Stimulated activated CD8-positive, alpha-beta memory T cell treated with anti-CD3 and anti-CD28 coated beads, Interleukin-12 subunit alpha, Interleukin-12 subunit beta, amount 100 ng/mL, for 4 hours (primary cell): ENCODE measurements around the gene A2M.
A peak's percentile ranks its signal among the peaks of the same experiment; 100 is the strongest.

Experiments used
- DNase-seq: peaks from one replicate; pipeline ENCODE4 v3.0.0-alpha.2; 2020; ENCODE audit warnings: low read depth

Gene A2M

GRCh38 chr12:9073076-9073475 lies 42.6 kb downstream of the A2M start:
- DNase-seq: no peak

GRCh38 chr12:9072481-9073038 lies 43.2 kb downstream of the A2M start:
- no peak for DNase-seq

DNA sequence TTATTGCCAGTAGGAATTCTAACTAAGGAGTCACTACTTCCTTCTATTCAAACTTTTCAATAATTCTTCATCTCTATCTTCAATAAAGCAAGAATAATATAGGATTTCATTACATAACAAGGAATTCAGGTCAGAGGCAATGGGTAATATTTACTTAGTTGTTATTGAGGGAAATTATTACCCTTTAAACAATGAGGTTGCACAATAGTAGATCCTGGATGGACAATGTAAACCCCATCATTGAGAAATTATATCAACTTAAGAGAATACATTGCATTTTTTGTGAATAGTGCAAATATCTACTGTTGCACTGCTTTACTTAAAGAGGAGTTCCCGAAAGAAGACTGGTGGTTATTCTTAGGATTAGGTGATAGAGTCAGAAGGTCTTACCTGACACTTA lies 43.8 kb downstream of the A2M start:
- DNase-seq: no peak

DNA sequence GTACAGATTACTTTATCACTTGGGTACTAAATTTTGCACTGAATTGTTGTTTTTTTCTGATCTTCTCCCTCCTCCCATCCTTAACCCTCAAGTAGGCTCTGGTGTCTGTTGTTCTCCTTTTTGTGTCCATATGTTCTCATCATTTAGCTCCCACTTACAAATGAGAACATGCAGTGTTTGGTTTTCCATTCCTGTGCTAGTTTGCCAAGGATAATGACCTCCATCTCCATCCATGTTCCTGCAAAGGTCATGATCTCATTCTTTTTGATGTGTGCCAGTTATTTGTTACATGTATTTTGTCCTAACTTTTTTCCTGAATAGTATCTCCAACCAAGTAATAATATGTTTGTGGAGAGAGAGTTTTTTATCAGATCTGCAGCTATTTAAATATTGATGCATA lies 44.2 kb downstream of the A2M start:
- DNase-seq: no peak

DNA sequence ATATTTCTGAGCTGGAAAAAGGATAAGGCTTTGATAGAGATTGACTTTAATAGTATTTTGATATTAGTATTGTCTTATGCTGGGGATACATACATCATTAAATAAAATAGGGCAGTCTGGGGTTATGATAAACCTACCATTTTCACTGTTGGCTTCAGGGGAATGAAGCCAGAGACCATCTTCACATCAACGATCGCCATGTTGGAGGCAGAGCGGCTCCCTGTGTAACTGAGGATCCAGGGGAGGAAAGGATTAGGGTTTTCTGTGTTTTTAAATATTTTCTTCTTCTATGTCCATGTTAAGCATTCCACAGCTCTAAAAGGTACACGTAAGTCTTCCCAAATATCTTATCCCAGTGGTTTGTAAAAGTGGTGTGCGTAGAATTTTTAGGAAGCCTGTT lies 45.4 kb downstream of the A2M start:
- no peak for DNase-seq

DNA sequence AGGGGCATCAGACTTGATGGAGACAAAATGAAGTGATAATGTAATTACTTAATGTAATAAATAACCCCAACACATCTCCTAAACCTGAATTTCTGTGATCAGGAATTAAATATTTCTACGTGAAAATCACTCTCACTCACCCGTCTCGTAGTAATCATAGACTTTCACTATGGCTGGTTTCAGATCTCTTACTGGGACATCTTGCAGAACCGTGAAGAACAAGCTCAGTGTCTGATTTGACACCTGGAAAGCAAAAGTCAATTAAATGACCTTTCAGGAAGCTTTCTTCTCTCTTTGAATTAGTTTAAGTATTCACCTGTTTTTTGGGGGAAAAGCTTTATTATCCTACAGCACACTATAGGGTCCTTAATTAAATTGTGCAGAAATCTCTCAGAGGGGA lies 47.1 kb downstream of the A2M start:
- DNase-seq: no peak

- DNase-seq: no peak
Measured at GRCh38 chr12:9068086-9068485, 47.6 kb downstream of the A2M start.

DNA sequence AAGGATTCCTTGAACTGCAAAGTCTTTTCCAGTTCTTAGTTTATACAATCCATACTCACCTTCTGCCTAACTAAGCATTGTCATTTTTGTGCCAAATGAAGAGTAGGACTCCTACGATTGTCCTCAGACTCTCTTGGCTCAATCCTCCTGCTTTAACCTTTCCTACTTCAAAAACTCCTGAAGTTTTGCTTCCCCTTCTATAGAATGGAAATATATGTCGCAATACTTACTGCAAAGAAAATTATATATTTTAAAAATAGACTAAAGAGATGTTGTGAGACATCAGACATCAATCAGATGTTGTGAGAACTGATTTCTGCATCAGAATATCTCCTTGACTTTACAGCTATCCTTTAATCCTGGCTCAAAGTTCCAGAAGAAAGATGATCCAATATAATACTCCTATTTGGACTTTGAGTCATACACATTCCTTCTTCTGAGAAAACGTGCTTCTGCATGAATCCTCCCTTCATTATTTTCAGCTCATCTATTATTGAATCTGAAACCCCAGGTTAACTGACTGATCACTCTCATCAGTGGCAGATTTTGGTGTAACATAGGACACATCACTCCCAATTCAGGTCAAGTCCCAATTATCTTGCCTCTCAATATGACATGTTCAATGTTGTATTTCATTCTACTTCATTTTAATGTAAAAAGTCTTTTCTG lies 48.8 kb downstream of the A2M start:
- DNase-seq: no peak

DNA sequence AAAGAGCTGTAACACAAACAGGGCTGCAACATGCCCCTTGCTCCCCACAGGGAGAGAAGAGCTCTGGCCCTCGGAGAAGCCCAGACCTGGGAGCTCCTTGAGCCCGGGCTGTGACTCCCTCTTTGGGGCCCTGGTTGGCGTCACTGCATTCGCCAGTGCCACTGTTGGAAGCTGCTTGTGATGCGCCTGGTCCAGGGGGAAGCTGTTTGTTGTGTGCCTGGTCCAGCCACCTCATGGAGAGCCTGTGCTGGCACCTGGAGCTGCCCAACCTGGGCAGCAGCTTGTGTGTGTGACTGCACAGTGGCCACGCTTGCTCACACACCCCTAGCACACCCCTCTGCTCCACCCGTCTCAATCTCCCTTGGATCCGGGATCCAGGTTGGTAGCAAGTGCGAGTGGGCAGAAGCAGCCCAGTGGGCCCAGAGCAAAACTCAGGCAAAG lies 49.5 kb downstream of the A2M start:
- no peak for DNase-seq

DNA sequence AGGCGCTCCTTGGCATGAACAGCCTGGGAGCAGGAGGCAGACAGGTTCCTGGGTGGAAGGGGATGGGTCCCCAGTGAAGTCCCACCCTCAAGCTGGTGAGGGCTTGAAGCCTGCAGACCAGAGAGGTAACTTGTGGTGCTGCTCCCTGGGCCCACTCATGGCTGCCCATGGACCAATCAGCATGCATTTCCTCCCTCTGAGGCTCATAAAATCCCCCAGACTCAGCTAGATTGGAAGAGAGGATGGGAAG lies 50.2 kb downstream of the A2M start:
- DNase-seq: no peak

GRCh38 chr12:9064815-9065606 lies 50.7 kb downstream of the A2M start:
- peak; percentile 6 for DNase-seq

- DNase-seq: peak; percentile 21
Measured at GRCh38 chr12:9064201-9064814, 51.4 kb downstream of the A2M start.

DNA sequence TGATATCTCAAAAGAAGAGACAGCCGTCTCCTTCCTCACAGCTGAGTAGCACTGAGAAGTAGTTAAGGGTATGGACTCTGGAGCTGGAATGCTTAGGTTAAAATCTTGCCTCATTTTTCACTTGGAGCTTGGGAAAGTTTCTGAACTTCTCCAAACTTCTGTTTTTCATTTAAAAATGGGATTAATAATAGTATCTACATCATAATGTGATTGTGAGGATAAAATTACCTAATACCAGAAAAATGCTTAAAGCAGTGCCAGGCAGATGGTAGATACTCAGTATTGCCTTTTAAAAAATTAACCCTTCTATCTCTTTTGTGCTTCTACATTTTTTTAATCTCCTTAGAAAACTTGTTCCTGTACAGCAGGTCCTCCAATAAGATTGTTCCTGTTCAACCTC lies 63.1 kb downstream of the A2M start:
- DNase-seq: no peak

- DNase-seq: no peak
Measured at GRCh38 chr12:9051158-9051550, 64.6 kb downstream of the A2M start.

DNA sequence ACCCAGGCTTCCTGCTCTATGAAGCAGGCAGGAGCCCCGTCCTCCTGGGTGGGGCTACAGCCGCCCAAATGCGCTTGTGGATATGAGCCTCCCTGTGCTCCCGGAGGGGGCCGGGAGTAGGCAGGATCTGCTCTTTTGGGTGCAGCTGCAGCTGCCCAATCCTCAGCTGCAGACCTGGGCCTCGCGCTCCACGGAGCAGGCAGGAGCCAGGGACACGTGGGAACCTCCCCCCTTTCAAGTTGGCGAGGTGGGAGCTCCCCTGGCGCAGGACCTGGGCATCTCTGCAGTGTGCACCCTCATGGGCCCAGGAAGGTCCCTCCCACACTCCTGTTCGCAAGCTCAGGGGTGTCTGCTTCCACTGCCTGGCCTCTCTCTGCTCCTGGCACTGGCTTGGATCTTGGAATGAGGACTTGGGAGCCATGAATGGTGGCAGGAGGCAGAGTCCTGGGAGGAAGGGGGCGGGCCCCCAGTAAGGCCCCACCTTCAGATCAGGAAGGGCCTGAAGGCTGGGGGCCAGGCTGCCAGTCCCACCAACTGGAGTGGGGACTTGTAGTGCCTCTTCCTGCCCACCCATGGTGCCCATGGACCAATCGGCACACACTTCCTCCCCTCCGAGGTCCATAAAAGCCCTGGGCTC lies 65.1 kb downstream of the A2M start:
- no peak for DNase-seq

GRCh38 chr12:9049520-9050133 lies 66.1 kb downstream of the A2M start:
- no peak for DNase-seq

- no peak for DNase-seq
Measured at GRCh38 chr12:9048930-9049329, 66.8 kb downstream of the A2M start.

DNA sequence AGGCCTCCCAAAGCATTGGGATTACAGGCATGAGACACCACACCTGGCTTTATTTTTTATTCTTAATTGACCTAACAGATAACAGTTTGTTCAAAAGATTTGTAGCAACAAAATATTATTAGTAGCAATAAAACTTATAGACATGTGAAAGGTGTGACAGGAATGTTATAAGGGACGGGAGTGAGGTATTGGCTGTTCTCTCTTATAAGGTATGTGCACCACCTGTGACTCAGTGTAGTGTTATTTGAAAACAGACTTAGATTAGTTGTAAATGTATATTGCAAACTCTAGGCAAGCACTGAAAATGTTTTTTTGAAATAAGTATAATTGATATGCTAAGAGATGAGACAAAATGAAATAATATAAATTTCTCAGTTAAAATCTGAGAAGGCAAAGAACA lies 68.6 kb downstream of the A2M start:
- DNase-seq: no peak

- no peak for DNase-seq
Measured at GRCh38 chr12:9043766-9044165, 72.0 kb downstream of the A2M start.

- no peak for DNase-seq
Measured at GRCh38 chr12:9041321-9041720, 74.4 kb downstream of the A2M start.

GRCh38 chr12:9040484-9041186 lies 75.1 kb downstream of the A2M start:
- DNase-seq: no peak
